GM12878 (cell line): ENCODE data around the gene NHEJ1. TPM values are rescaled to one million over a fixed set of nuclear protein-coding genes. Genes with fewer than 3 reads are reported as not detected.

Source experiments
- ATF3 ChIP-seq: IDR thresholded peaks from 2 replicates; pipeline ENCODE4 v1.6.1; 2011; ENCODE audit warnings: low read depth, mild to moderate bottlenecking, low read length, moderate library complexity, borderline replicate concordance; ENCODE audit errors: extremely low read depth
- ATF7 ChIP-seq: fragments of 450-650 bp; IDR thresholded peaks from 2 replicates; pipeline ENCODE4 v1.6.1; 2016; ENCODE audit warnings: low read depth, mild to moderate bottlenecking
- BCLAF1 ChIP-seq: fragments of 450-650 bp; IDR thresholded peaks from 2 replicates; pipeline ENCODE4 v1.6.1; 2017; ENCODE audit warnings: antibody characterized with exemption, mild to moderate bottlenecking, moderate library complexity
- CEBPB ChIP-seq, 2 experiments: fragments of 150-350 bp in 1 of 2; IDR thresholded peaks; 2 replicates each; pipeline ENCODE4 v1.6.1; 2012 to 2014; ENCODE audit warnings: low read depth in 2 of 2, low read length in 2 of 2, borderline replicate concordance in 1 of 2, inconsistent platforms in 1 of 2
- CUX1 ChIP-seq: IDR thresholded peaks from 2 replicates; pipeline ENCODE4 v1.6.1; 2012; ENCODE audit warnings: improper control_type of control experiment, low read depth, low read length; ENCODE audit not compliant: insufficient replicate concordance
- E2F8 ChIP-seq: fragments of 450-650 bp; IDR thresholded peaks from 2 replicates; pipeline ENCODE4 v1.6.1; 2018; ENCODE audit warnings: mild to moderate bottlenecking, low read depth, moderate library complexity; ENCODE audit not compliant: partially characterized antibody
- ETV6 ChIP-seq, 2 experiments: fragments of 450-650 bp in 1 of 2; IDR thresholded peaks in 1 of 2; conservative IDR thresholded peaks in 1 of 2; 2 replicates each; pipeline ENCODE4 v1.6.1; 2014; ENCODE audit warnings: antibody characterized with exemption in 1 of 2, borderline replicate concordance in 1 of 2, low read depth in 1 of 2, mild to moderate bottlenecking in 1 of 2, moderate library complexity in 1 of 2
- NR2C2 ChIP-seq: IDR thresholded peaks from 2 replicates; pipeline ENCODE4 v1.6.1; 2011; ENCODE audit warnings: borderline replicate concordance, low read depth; ENCODE audit not compliant: control insufficient read depth, insufficient read length
- PBX3 ChIP-seq: IDR thresholded peaks from 2 replicates; pipeline ENCODE4 v1.6.1; 2011; ENCODE audit warnings: mild to moderate bottlenecking, low read depth, low read length, moderate library complexity; ENCODE audit not compliant: insufficient replicate concordance
- RCOR1 ChIP-seq: conservative IDR thresholded peaks from 2 replicates; pipeline ENCODE4 v1.6.1; 2012; ENCODE audit warnings: low read depth, low read length, improper control_type of control experiment
- RELA ChIP-seq: fragments of 450-650 bp; IDR thresholded peaks from 2 replicates; pipeline ENCODE4 v1.8.0; 2014; ENCODE audit warnings: borderline replicate concordance; ENCODE audit not compliant: partially characterized antibody
- SUZ12 ChIP-seq: fragments of 200-600 bp; sonication (generic); IDR thresholded peaks from one replicate; pipeline ENCODE4 v1.6.1; 2018; ENCODE audit warnings: antibody characterized with exemption, mild to moderate bottlenecking; ENCODE audit not compliant: unreplicated experiment
- polyA plus RNA-seq, 11 experiments: library from polyadenylated mRNA; depleted of rRNA in 4 of 11; unstranded in 6 of 11; stranded (reverse) in 5 of 11; fragments of >200 nt; fragmentation: Nextera tagmentation in 4 of 11; fragmentation: Illumina TruSeq in 1 of 11; extraction: Ambion mirVana in 4 of 11; extraction: Trizol in 1 of 11; gene quantifications; 1 replicate in 1 of 11; 2 replicates in 10 of 11; pipeline versions ENCODE4 v1.2.1 to v1.2.3, GENCODE V29; 2011 to 2016; ENCODE audit warnings: inconsistent platforms in 2 of 11, missing spikeins in 2 of 11, low read depth in 1 of 11
- total RNA-seq, 4 experiments: library from RNA; depleted of rRNA in 3 of 4; stranded (reverse); fragments of >200 nt in 3 of 4; fragmentation: Illumina TruSeq in 1 of 4; extraction: Trizol in 1 of 4; gene quantifications; 2 replicates each; pipeline versions ENCODE4 v1.2.1 to v1.2.3, GENCODE V29; 2013 to 2021

The NHEJ1 gene
- total and polyA plus RNA-seq, 10 of the 15 experiments (the other 5 are each of a cell fraction or from before 2014, with no cell fraction given) = 11.8 to 20.2 (median 17.0) TPM

- TF ChIP-seq NR2C2 (no peak), RELA (peak; percentile 45), PBX3 (no peak), ATF7 (peak; percentile 73), E2F8 (no peak), ETV6 (conservative IDR thresholded peaks at IDR 0.05 in 1 of 2, IDR thresholded peaks at IDR 0.05 in 1 of 2; ENCODE audit: borderline replicate concordance in 1 of 2, low read depth in 1 of 2) (no peak), SUZ12 (no peak), BCLAF1 (no peak), ATF3 (no peak), RCOR1 (no peak), CUX1 (no peak), CEBPB (IDR thresholded peaks at IDR 0.05; ENCODE audit: borderline replicate concordance in 1 of 2, low read depth in 2 of 2, low read length in 2 of 2) (no peak)
Observed at GRCh38 chr2:219206328-219207133, 45.9 kb upstream of the NHEJ1 start, which contains the start of gene ZFAND2B (continued).
